Jurkat, Clone E6-1 (cell line): ENCODE measurements around the gene MYRFL. TPM values are rescaled to one million over a fixed set of nuclear protein-coding genes. Genes with fewer than 3 reads are reported as not detected.
"Not testable (repeated sequence)": the region's sequence is repeated elsewhere in the genome, so short reads cannot be mapped to it uniquely, and the experiment has no call there.

Experiments
- DNase-seq: peaks from one replicate; pipeline ENCODE4 v3.0.0-alpha.2; 2011; ENCODE audit warnings: low read depth, low spot score
- H3K4me3 ChIP-seq: 2 replicates; pipeline ENCODE4 v1.5.1; 2011; ENCODE audit warnings: mild to moderate bottlenecking, low read length, control low read depth, moderate library complexity
- polyA plus RNA-seq: library from polyadenylated mRNA; unstranded; fragments of >200 nt; gene quantifications from one replicate; pipeline ENCODE4 v1.2.1, GENCODE V29; 2012; ENCODE audit warnings: missing spikeins; ENCODE audit not compliant: insufficient read length, insufficient read depth

MYRFL gene
- not detected for polyA plus RNA-seq

DNA sequence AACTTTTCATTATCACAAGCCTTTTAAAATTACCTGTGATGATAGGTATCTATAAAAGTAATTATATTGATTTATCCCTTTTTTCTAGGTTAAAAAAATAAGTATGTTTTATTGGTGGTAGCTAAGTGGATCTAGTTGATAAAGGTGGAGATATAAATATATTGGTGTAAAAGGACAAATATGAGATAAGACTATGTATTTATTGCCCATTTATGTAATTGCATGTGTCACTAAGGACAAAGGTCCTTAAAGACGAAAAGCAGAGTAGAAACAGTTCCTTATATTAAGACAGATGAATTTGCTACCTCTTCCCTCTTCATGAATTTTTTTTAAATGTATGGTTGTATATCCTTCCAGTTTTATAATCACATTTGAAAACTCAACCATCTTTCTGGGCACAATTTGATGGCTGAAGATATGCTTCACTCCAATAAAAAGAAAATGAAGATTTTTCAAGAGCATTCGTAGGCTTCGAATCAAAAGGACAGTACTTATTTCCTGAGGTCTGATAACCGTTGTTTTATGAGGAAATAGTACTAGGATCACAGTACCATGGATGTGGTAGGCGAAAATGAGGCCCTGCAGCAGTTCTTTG lies at the start of gene MYRFL:
Gene MYRFL (plus strand): TSS at position 262 of the 595 bp plus-strand sequence. CDS start 291 bp downstream, at position 553.
- no peak within 1 kb of the TSS for H3K4me3 ChIP-seq
- DNase-seq: no peak

DNA sequence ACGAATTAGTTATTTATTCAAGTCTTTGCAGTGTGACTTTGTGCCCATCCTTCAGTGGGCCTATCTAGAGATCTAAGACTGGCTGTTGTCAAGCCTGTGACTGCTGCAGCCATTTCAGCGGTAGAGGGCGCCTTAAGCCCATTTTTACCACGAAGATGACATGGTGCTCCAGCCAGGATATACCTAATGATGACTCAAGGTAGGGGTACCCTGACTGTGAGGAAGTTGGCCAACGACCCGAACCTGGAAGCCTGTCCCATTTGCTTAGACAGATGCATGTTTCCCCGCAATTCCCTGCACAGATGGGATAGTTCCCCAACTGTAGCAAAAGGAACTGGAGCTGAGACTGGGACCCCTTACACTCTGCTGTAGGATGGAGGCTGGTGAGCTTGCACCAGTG lies 45.1 kb upstream of the MYRFL start:
- no peak overlapping the region for H3K4me3 ChIP-seq
- peak; percentile 4 for DNase-seq

DNA sequence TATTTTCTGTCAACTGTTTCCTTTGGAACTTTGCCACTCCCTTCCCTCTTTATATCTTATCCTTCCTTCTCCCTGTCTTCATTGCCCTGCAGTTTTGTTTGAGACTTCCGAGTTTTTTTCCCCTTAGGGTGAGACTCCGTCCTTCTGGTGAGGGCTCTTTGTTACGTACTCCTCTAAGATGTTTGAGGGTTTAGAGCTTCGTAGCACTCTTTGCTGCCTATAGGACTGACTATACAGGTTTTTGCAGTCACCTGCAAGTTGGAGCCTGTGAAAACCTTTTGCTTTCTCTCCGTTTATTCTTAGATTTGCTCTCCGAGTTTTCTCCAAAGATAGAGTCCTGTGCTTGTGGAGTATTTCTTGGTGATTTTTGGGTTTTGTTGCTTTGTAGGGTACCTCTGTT lies 41.7 kb upstream of the MYRFL start:
- H3K4me3 ChIP-seq: no peak overlapping the region
- no peak for DNase-seq

DNA sequence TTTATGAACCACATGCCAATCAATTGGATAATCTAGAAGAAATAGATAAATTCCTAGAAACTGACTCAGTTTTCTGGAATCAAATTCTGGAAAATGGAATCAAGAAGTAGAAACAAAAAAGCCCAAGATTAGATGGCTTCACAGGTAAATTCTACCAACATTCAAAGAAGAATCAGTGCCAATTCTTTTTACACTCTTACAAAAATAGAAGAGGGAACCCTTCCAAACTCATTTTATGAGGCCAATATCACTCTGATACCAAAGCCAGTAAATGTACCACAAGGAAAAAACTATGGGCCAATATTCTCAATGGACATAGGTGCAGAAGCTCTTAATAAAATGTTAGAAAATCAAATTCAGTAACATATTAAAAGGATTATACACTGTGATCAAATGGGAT lies 35.7 kb upstream of the MYRFL start:
- no peak for DNase-seq
- H3K4me3 ChIP-seq: no peak overlapping the region

DNA sequence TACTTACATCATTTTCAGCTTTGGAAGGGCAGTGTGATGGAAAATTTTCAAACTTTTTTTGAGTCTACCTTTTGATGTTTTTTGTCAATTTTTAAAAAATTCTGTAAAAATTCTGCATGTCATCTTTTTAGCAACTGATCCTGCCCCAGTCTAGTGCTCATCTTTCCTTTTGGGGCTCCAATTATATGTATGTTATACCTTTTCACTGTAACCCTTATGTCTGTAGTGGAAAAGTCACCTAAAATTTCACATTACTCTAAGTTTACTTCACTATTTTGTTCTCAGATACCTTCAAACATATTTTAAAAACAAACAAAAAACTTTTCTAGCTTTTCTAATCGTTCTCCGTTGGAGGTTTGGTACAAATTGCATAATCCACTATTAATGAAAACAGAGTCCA lies 32.5 kb upstream of the MYRFL start:
- H3K4me3 ChIP-seq: no peak overlapping the region
- no peak for DNase-seq

DNA sequence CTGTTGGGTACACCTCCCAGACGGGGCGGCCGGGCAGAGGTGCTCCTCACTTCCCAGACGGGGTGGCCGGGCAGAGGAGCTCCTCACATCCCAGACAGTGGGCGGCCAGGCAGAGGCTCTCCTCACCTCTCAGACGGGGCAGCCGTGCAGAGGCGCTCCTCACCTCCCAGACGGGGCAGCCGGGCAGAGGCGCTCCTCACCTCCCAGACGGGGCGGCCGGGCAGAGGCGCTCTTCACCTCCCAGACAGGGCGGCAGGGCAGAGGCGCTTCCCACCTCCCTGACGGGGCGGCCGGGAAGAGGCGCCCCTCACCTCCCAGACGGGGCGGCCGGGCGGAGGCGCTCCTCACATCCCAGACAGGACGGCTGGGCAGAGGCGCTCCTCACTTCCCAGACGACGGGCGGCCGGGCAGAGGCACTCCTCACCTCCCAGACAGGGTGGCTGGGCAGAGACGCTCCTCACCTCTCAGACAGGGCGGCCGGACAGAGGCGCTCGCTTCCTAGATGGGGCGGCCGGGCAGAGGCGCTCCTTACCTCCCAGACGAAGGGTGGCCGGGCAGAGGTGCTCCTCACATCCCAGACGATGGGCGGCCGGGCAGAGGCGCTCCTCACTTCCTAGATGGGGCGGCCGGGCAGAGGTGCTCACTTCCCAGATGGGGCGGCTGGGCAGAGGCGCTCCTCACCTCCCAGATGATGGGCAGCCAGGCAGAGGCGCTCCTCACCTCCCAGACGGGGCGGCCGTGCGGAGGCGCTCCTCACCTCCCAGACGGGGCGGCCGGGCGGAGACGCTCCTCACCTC lies 17.7 kb upstream of the MYRFL start:
- H3K4me3 ChIP-seq, DNase-seq: not testable (repeated sequence)

DNA sequence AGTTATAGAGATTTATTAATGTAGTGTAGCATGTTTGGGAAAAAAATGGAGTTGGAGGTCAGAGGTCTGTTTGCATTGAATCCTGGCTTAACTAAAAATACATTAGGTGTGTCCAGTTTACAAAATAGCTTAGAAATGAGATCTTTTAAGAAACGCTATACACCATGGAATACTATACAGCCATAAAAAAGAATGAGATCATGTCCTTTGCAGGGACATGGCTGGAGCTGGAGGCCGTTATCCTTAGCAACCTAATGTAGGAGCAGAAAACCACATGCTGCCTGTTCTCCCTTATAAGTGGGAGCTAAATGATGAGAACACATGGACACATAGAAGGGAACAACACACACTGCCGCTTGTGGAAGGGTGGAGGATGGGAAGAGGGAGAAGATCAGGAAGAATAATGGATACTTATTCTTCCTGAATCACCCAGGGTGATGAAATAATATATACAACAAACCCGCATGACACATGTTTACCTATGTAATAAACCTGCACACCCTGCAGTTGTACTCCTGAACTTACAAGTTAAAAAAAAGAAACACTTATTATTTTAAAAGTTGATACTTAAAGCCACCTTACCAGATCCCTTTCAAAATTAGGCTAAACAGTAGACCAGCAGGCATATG lies 14.0 kb upstream of the MYRFL start:
- H3K4me3 ChIP-seq: no peak overlapping the region
- DNase-seq: no peak

DNA sequence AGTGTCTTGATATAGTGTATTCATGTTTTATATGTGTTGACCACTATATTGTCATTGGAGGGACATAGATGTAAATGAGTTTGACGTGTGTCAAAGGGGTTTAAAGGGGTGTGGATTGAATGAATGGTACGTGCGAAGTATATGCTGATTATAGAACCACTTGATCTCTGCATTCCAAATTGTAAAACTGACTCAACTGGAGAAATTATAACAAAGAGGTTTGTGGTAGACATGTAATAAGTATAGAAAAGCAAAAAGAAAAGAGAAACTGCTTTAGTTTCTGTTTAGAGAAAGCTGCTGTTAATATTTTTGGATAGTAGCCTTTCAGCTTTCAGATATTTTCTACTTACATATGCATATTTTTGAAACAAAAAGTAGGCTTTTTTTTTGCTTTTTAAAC lies 8.9 kb upstream of the MYRFL start:
- no peak for DNase-seq

DNA sequence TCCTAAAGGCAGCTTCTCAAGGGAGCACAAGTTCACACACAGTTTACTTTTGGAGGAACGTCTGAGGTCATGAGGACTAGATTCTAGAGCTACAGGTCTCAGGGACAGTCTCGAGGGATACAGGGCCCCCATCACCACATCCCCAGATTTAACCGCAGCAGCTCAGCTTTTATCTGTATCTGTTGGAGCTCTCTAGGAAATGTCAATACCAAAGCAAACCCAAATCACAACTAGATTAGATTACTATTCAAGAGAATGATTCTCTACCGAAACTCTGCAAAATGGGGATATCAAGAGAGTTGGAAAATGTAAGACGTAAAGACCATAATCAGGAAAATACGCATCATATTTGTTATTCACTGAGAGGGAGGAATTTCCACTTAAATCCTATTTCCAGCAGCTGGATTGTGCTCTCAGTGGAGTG lies 4.0 kb upstream of the MYRFL start:
- no peak for DNase-seq
- H3K4me3 ChIP-seq: no peak overlapping the region

More for the DNA sequence above, 8.9 kb upstream of the MYRFL start:
- H3K4me3 ChIP-seq: no peak overlapping the region

DNA sequence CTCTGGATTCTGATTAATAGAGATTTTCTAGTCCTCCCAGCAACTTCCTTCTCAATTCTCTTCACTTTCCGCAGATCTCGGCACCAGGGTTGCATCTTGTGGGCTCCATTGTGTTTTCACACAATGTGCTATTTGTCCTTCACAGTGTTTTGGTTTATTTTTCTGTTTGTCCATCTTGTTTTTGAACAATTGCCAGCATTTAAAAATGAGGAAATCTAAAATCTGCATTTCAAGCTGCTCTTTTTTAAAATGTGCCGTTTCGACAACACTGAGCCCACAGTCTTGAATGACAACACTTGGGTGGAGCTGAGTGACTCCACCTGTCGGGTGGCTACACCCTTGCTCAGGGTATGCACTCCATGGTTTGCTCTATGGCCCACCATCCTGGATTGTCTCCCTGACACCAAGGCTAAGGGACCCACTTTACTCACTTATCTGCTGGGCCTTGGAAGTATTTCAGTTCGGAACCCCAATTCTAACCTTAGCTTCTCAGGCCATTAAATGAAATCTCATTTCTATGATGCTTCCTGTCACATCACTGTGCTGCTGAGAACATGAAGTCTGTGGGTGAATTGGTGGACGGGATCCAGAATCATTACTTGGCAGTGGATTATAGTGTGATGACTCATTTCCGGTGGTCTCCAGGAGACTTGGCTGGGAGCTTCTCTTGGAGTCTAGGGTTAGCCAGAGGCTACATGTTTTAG lies 3.4 kb upstream of the MYRFL start:
- H3K4me3 ChIP-seq: no peak overlapping the region
- DNase-seq: no peak

DNA sequence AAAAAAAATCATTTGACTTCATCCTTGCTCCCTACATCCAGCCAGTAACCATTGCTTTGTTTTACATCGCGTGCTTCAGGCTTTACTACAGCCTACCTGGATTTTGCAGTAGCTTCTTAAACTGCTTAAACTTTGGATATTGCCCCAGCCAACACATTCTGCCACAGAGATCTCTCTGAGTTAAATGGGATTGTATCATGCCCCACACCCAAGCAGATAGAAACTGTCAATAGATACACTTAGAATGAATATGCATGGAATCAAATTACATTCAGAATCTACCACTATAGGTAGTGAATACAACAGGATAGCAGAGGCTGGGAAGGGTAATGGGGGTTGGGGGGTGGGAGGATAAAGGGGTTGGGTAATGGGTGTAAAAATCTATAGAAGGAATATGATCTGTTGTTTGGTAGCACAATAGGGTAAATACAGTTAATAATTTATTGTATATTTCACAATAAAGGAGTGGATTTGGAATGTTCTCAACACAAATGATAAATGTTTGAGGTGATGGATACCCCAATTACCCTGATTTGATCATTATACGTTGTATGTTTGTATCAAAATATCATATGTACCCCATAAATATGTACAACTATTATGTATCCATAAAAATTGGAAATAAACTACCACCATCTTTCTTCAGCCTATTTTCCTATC lies 2.7 kb upstream of the MYRFL start:
- H3K4me3 ChIP-seq: no peak overlapping the region
- no peak for DNase-seq

DNA sequence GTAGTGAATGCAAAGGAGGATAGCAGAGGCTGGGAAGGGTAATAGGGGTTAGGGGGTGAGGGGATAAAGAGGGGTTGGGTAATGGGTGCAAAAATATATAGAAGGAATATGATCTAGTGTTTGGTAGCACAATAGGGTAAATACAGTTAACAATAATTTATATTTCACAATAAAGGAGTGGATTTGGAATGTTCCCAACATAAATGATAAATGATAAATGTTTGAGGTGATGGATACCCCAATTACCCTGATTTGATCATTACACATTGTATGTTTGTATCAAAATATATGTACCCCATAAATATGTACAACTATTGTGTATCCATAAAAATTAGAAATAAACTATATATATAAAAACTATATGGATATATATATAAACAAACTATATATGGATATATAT lies 999 bp upstream of the MYRFL start:
- DNase-seq: no peak
- H3K4me3 ChIP-seq: no peak overlapping the region

DNA sequence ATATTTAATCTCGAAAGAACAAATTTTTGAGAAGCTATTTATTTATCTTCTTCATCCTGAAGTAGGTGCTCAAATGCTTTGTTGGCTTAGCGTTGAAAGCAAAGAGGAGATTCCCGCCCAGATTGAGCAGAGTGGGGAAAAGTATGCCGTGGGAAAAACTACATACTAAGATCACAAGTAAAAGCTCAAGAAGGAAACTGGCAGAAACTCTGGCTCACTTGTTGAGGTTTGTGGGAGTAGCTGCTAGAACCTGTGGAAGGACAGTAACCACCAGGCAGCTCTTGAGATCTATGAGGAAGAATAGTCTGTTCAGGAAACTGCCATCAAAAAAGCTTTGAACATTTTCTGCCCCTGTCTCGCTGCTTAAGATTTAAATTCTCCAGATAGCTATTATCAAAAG lies 3.9 kb downstream of the MYRFL start:
- no peak for DNase-seq
- no peak overlapping the region for H3K4me3 ChIP-seq

DNA sequence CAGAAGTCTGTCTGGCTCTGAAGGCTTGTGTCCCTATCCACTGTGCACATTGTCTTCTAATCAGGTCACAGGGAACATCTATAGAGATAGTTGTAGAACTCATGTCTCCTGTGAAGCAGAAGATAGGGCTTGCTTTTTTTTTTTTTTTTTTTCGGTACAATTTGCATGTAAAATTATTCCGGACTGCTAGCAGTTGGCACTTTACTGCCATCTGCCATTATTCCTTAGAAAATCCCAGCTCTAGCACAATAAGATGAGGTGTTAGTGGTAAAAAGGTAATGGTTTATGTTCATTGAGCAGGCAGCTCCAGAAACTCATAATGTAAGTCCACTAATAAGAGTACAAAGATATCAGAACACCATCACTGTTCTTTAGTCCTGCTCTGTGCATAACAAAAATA lies 8.7 kb downstream of the MYRFL start:
- DNase-seq: no peak
- H3K4me3 ChIP-seq: no peak overlapping the region

DNA sequence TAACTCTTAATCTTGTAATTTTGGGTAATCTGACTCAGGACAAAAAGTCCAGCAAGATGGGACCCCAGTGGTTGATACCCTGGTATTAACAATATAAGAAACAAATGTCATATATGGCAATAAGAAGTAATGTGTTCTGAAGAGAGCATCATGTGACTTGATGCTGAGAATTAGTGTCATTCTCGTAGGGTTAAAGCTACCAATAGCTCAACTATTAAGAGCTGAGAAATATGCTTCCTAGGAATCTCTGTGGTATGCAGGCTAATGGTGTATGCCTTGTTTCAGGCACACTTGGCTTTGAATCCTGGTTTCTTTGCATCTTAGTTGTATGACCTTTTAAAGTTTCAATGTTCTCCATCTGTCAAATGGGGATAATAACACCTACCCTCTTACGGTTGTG lies 9.1 kb downstream of the MYRFL start:
- H3K4me3 ChIP-seq: no peak overlapping the region
- DNase-seq: no peak

DNA sequence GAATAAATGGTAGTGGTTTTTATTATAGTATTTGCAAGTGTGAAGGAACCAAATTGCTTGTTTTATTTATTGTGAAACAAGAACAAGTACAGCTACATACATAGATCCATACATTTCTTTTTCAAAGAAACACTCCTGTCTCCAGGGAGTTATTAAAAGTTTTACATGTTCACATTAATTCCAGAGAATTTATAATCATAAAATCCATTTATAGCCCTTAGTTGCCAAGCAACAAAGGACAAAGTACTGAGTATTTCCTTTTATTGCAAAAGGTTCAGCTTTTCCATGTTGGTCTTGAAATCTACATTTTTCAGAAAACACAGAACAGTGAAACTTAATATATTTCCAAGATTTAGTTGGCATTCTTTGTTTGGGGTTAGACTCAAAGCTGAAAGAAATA lies 9.5 kb downstream of the MYRFL start:
- no peak for DNase-seq
- no peak overlapping the region for H3K4me3 ChIP-seq

DNA sequence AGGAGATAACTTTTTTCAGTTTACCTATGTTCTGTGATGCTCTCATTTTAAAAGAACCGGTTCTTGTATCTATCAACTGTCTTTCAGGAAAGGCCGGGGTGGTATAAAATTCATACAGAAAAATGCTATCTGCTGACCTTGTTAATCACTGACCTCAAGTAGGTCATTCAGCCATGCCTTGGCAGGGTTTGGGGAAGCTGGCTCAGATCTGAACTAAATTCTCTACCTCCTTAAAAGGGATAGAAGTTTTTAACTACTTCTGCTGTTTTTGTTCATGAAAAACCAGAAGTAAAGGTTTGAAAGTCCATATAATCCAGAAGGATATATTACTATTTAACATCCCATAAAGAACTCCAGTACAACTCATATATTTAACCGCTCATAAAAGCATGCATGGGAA lies 10.1 kb downstream of the MYRFL start:
- H3K4me3 ChIP-seq: no peak overlapping the region
- no peak for DNase-seq

DNA sequence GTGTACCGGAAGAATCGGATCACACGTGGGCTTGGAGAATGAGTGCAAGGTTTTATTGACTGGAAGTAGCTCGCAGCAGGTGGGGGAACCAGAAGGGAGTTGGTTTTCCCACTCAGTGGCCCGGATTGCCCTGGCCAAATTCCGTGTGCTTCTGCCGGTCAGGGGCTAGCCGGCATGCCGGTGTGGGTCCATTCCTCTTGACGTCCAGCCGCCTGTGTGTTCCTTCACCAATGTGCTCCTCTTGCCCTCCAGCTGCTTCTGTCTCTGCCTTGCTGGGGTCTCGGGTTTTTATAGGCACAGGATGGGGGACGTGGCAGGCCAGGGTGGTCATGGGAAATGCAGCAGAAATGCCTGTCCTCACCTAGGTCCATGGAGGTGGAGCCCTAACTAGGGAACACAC lies 11.0 kb downstream of the MYRFL start:
- no peak overlapping the region for H3K4me3 ChIP-seq
- no peak for DNase-seq

DNA sequence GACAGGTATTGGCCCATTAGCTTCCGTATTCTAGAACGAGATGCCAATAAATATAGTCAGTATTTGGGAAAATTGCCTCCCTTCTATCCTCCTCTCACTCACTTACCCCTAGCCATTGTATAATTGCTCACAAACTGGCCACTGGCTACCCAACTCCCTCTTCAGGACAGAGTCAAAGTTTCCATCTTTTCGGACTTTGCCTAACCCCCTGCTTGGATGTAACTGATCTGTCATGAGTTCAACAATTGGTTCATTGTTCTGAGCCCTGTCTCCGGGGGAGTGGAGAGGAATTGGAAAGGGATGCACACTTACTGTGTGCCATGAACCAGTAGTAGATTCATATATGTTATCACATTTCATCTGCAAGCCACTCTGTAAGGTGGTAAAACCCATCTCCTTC lies 12.2 kb downstream of the MYRFL start:
- no peak for DNase-seq
- no peak overlapping the region for H3K4me3 ChIP-seq
